ENCODE data around the gene SLC4A1.

Gene SLC4A1

GRCh38 chr17:44207319-44207718 lies 60.6 kb downstream of the SLC4A1 start:
- no peak for ATAC-seq
- TF ChIP-seq ZC3H10 (CRISPR knock-in tag; IDR thresholded peaks at IDR 0.05) (no peak), TCF4 (CRISPR knock-in tag; IDR thresholded peaks at IDR 0.05; ENCODE audit: borderline replicate concordance) (no peak), OSR1 (CRISPR knock-in tag; IDR thresholded peaks at IDR 0.05) (no peak), GLIS3 (CRISPR knock-in tag; IDR thresholded peaks at IDR 0.05) (no peak)

GRCh38 chr17:44206825-44207155 lies 61.1 kb downstream of the SLC4A1 start:
- TF ChIP-seq ESRRG (CRISPR knock-in tag; IDR thresholded peaks at IDR 0.05), result no peak
- TF ChIP-seq ZFP30 (CRISPR knock-in tag; IDR thresholded peaks at IDR 0.05), result no peak
- TF ChIP-seq ZC3H10 (CRISPR knock-in tag; IDR thresholded peaks at IDR 0.05), result no peak
- TF ChIP-seq TCF4 (CRISPR knock-in tag; IDR thresholded peaks at IDR 0.05; ENCODE audit: borderline replicate concordance), result no peak
- no peak for TF ChIP-seq CREB5 (CRISPR knock-in tag; IDR thresholded peaks at IDR 0.05; ENCODE audit: low read depth)
- no peak for TF ChIP-seq CSDC2 (CRISPR knock-in tag; IDR thresholded peaks at IDR 0.05)
- TF ChIP-seq ARNTL (CRISPR knock-in tag; IDR thresholded peaks at IDR 0.05; ENCODE audit: borderline replicate concordance, low read depth), result no peak
- TF ChIP-seq ISL1 (CRISPR knock-in tag; IDR thresholded peaks at IDR 0.05), result no peak
- TF ChIP-seq PPARA (CRISPR knock-in tag; IDR thresholded peaks at IDR 0.05; ENCODE audit: borderline replicate concordance), result no peak
- no peak for TF ChIP-seq ZFP3 (CRISPR knock-in tag; IDR thresholded peaks at IDR 0.05)
- no peak for TF ChIP-seq OSR1 (CRISPR knock-in tag; IDR thresholded peaks at IDR 0.05)
- TF ChIP-seq BACH2 (CRISPR knock-in tag; IDR thresholded peaks at IDR 0.05; ENCODE audit: borderline replicate concordance), result no peak
- no peak for TF ChIP-seq PATZ1 (CRISPR knock-in tag; IDR thresholded peaks at IDR 0.05; ENCODE audit: borderline replicate concordance)
- no peak for TF ChIP-seq RARB (CRISPR knock-in tag; IDR thresholded peaks at IDR 0.05)
- no peak for TF ChIP-seq GLIS3 (CRISPR knock-in tag; IDR thresholded peaks at IDR 0.05)
- TF ChIP-seq ZNF8 (CRISPR knock-in tag; IDR thresholded peaks at IDR 0.05), result no peak
- TF ChIP-seq CSRNP3 (CRISPR knock-in tag; IDR thresholded peaks at IDR 0.05), result no peak
- no peak for ATAC-seq

GRCh38 chr17:44205962-44206824 lies 61.7 kb downstream of the SLC4A1 start:
- TF ChIP-seq GLIS3 (CRISPR knock-in tag; IDR thresholded peaks at IDR 0.05) (no peak), POU6F1 (CRISPR knock-in tag; IDR thresholded peaks at IDR 0.05; ENCODE audit: borderline replicate concordance, low read depth) (no peak), TOX (CRISPR knock-in tag; IDR thresholded peaks at IDR 0.05; ENCODE audit: borderline replicate concordance) (no peak), ZNF8 (CRISPR knock-in tag; IDR thresholded peaks at IDR 0.05) (no peak)
- ATAC-seq, result no peak

GRCh38 chr17:44204441-44204882 lies 63.5 kb downstream of the SLC4A1 start:
- TF ChIP-seq POU6F1 (CRISPR knock-in tag; IDR thresholded peaks at IDR 0.05; ENCODE audit: borderline replicate concordance, low read depth) (no peak), ESRRG (CRISPR knock-in tag; IDR thresholded peaks at IDR 0.05) (no peak), ZNF70 (CRISPR knock-in tag; IDR thresholded peaks at IDR 0.05) (no peak), ZNF8 (CRISPR knock-in tag; IDR thresholded peaks at IDR 0.05) (no peak), ZFP30 (CRISPR knock-in tag; IDR thresholded peaks at IDR 0.05) (no peak), RARB (CRISPR knock-in tag; IDR thresholded peaks at IDR 0.05) (no peak), GLIS3 (CRISPR knock-in tag; IDR thresholded peaks at IDR 0.05) (no peak), ZFP3 (CRISPR knock-in tag; IDR thresholded peaks at IDR 0.05) (no peak), OSR1 (CRISPR knock-in tag; IDR thresholded peaks at IDR 0.05) (no peak), ZC3H10 (CRISPR knock-in tag; IDR thresholded peaks at IDR 0.05) (no peak), PPARA (CRISPR knock-in tag; IDR thresholded peaks at IDR 0.05; ENCODE audit: borderline replicate concordance) (no peak), TCF4 (CRISPR knock-in tag; IDR thresholded peaks at IDR 0.05; ENCODE audit: borderline replicate concordance) (no peak), ARNTL (CRISPR knock-in tag; IDR thresholded peaks at IDR 0.05; ENCODE audit: borderline replicate concordance, low read depth) (no peak), CREB5 (CRISPR knock-in tag; IDR thresholded peaks at IDR 0.05; ENCODE audit: low read depth) (no peak), ZNF565 (CRISPR knock-in tag; conservative IDR thresholded peaks at IDR 0.05; ENCODE audit: low read depth) (no peak), TOX (CRISPR knock-in tag; IDR thresholded peaks at IDR 0.05; ENCODE audit: borderline replicate concordance) (no peak), BACH2 (CRISPR knock-in tag; IDR thresholded peaks at IDR 0.05; ENCODE audit: borderline replicate concordance) (no peak), CSRNP3 (CRISPR knock-in tag; IDR thresholded peaks at IDR 0.05) (no peak), ISL1 (CRISPR knock-in tag; IDR thresholded peaks at IDR 0.05) (no peak), SNAI2 (CRISPR knock-in tag; IDR thresholded peaks at IDR 0.05) (no peak)
- ATAC-seq, result peak; percentile 6

Measured in SK-N-SH treated with all-trans-retinoic acid at 6 μM for 48 hours (cell line).